IPS-NIHi7 (cell line): ENCODE results near the gene SPAG9.
A peak's percentile ranks its signal among the peaks of the same experiment; 100 is the strongest.
"Not testable (repeated sequence)": the region's sequence is repeated elsewhere in the genome, so short reads cannot be mapped to it uniquely, and the experiment has no call there.

Experiments used
- DNase-seq: peaks from one replicate; pipeline ENCODE4 v3.0.0; 2012; ENCODE audit warnings: mixed read lengths; ENCODE audit errors: extremely low spot score

SPAG9 gene

GRCh38 chr17:51088287-51088686, 32.4 kb downstream of the SPAG9 start:
- DNase-seq, result no peak

- DNase-seq, result no peak
Observed at GRCh38 chr17:51087072-51087757, 33.5 kb downstream of the SPAG9 start.

- DNase-seq, result no peak
Observed at GRCh38 chr17:51085150-51085805, 35.4 kb downstream of the SPAG9 start.

GRCh38 chr17:51083981-51084380, 36.7 kb downstream of the SPAG9 start:
- DNase-seq, result no peak

- DNase-seq, result not testable (repeated sequence)
Observed at GRCh38 chr17:51083364-51083763, 37.3 kb downstream of the SPAG9 start.

GRCh38 chr17:51079049-51079448, 41.6 kb downstream of the SPAG9 start:
- no peak for DNase-seq

GRCh38 chr17:51078009-51078592, 42.6 kb downstream of the SPAG9 start:
- DNase-seq, result no peak

- no peak for DNase-seq
Observed at GRCh38 chr17:51076821-51077220, 43.8 kb downstream of the SPAG9 start.

GRCh38 chr17:51071556-51071955, 49.1 kb downstream of the SPAG9 start:
- no peak for DNase-seq

GRCh38 chr17:51065466-51065865, 55.2 kb downstream of the SPAG9 start:
- no peak for DNase-seq

- no peak for DNase-seq
Observed at GRCh38 chr17:51064061-51064735, 56.5 kb downstream of the SPAG9 start.

GRCh38 chr17:51060396-51060795, 60.3 kb downstream of the SPAG9 start:
- DNase-seq, result no peak

- no peak for DNase-seq
Observed at GRCh38 chr17:51059781-51060180, 60.9 kb downstream of the SPAG9 start.

GRCh38 chr17:51057534-51057933, 63.1 kb downstream of the SPAG9 start:
- no peak for DNase-seq

- DNase-seq, result peak; percentile 59
Observed at GRCh38 chr17:51056813-51057510, 63.7 kb downstream of the SPAG9 start.

GRCh38 chr17:51054748-51055147, 65.9 kb downstream of the SPAG9 start:
- no peak for DNase-seq

GRCh38 chr17:51052235-51052634, 68.4 kb downstream of the SPAG9 start:
- DNase-seq, result no peak

GRCh38 chr17:51050291-51051033, 70.2 kb downstream of the SPAG9 start:
- DNase-seq, result no peak

- DNase-seq, result peak; percentile 80
Observed at GRCh38 chr17:51046514-51047384, 73.9 kb downstream of the SPAG9 start.

- DNase-seq, result no peak
Observed at GRCh38 chr17:51046046-51046445, 74.6 kb downstream of the SPAG9 start.
